ENCODE results near the gene POLR3B.

DNA sequence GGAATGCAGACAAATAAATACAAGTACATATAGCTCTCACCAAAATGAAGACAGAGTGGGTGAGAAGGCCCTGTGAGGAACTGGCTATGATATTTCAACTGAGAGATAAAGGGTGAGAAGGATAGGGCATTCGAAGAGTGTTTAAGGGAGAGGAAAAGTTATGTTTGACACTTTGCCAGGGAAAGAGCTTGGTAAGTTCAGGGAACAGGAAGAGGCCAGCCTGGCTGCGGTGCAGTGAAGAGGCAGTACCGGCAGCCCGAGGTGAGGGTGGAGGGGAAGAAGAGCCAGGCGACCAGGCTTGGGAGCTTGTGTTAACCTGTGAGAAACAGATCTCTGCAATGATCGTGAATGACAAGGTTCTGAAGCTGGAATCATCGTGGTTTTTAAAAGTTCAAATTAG, 140.5 kb downstream of the POLR3B start:
- TF ChIP-seq, protein P1, sequence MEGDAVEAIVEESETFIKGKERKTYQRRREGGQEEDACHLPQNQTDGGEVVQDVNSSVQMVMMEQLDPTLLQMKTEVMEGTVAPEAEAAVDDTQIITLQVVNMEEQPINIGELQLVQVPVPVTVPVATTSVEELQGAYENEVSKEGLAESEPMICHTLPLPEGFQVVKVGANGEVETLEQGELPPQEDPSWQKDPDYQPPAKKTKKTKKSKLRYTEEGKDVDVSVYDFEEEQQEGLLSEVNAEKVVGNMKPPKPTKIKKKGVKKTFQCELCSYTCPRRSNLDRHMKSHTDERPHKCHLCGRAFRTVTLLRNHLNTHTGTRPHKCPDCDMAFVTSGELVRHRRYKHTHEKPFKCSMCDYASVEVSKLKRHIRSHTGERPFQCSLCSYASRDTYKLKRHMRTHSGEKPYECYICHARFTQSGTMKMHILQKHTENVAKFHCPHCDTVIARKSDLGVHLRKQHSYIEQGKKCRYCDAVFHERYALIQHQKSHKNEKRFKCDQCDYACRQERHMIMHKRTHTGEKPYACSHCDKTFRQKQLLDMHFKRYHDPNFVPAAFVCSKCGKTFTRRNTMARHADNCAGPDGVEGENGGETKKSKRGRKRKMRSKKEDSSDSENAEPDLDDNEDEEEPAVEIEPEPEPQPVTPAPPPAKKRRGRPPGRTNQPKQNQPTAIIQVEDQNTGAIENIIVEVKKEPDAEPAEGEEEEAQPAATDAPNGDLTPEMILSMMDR (IDR thresholded peaks at IDR 0.05; ENCODE audit: low read depth, low read length, poor library complexity, severe bottlenecking), result no peak
- no peak for TF ChIP-seq EZH2phosphoT487 (IDR thresholded peaks at IDR 0.05; ENCODE audit: borderline replicate concordance, low read length)

Measured in DOHH2 (cell line).